ENCODE data around the gene NOC2L. TPM values are rescaled to one million over a fixed set of nuclear protein-coding genes. Genes with fewer than 3 reads are reported as not detected.
"Not testable (repeated sequence)": the region's sequence is repeated elsewhere in the genome, so short reads cannot be mapped to it uniquely, and the experiment has no call there.

NOC2L gene
- total RNA-seq, 1 donor from 2014 or later, result 69.8 TPM

DNA sequence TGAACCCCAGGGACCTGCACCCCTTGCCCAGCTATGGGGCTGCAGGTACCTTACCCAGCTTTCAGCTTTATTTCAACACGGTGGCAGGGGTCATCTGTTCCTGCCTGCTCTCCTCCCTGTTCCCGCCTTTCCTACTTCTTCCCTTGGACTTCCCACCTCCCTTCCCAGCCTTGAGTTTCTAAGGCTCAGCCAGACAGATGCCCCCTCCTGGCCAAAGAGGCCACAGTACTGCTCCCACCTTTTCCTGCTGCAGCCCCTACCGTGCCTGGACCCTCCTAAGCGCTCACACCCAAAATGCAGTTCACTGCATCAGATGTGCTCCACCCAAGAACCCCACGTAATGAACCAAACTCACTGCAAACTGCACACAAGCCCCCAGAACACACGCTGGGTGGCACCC is 7.7 kb downstream of the NOC2L start:
- no peaks in the 10 kb centered on the region for H3K27me3 Mint-ChIP-seq (ENCODE audit: low read depth)
- H3K9me3 Mint-ChIP-seq, result no peaks in the 10 kb centered on the region
- TF ChIP-seq, protein P1, sequence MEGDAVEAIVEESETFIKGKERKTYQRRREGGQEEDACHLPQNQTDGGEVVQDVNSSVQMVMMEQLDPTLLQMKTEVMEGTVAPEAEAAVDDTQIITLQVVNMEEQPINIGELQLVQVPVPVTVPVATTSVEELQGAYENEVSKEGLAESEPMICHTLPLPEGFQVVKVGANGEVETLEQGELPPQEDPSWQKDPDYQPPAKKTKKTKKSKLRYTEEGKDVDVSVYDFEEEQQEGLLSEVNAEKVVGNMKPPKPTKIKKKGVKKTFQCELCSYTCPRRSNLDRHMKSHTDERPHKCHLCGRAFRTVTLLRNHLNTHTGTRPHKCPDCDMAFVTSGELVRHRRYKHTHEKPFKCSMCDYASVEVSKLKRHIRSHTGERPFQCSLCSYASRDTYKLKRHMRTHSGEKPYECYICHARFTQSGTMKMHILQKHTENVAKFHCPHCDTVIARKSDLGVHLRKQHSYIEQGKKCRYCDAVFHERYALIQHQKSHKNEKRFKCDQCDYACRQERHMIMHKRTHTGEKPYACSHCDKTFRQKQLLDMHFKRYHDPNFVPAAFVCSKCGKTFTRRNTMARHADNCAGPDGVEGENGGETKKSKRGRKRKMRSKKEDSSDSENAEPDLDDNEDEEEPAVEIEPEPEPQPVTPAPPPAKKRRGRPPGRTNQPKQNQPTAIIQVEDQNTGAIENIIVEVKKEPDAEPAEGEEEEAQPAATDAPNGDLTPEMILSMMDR (IDR thresholded peaks at IDR 0.05; ENCODE audit: unreplicated experiment), result no peak
- no peak overlapping the region for H3K27ac Mint-ChIP-seq
- H3K36me3 Mint-ChIP-seq, result peaks cover 50% of the 10 kb centered on the region
- H3K4me1 Mint-ChIP-seq, result no peaks in the 10 kb centered on the region
- no peak overlapping the region for H3K4me3 Mint-ChIP-seq
- DNase-seq (ENCODE audit: low spot score in 2 of 2, unreplicated experiment in 2 of 2), result no peak

DNA sequence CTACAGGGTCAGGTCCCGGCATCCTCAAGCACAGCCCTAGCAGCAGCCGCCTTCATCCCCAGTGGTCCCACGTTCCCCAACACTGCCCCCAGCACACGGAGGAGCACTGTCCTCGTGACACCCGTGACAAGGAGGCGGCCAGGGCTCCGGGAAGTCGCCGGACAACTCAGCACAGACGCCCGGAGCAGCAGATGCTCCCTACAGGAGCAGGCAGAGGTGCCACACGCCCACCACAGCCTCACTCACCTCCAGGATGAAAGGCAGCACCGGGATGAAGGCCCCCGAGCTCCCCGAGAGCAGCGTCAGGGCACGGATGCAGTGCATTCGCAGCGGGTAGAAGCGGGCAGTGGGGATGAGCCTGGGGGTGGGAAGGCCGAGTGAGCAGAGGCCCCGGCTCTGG is 8.2 kb downstream of the NOC2L start:
- H3K27ac Mint-ChIP-seq, result no peak overlapping the region
- peaks cover 51% of the 10 kb centered on the region for H3K36me3 Mint-ChIP-seq
- TF ChIP-seq, protein P1 (IDR thresholded peaks at IDR 0.05; ENCODE audit: unreplicated experiment), result no peak
- DNase-seq (ENCODE audit: low spot score in 2 of 2, unreplicated experiment in 2 of 2), result no peak
- no peaks in the 10 kb centered on the region for H3K4me1 Mint-ChIP-seq
- no peaks in the 10 kb centered on the region for H3K27me3 Mint-ChIP-seq (ENCODE audit: low read depth)
- no peak overlapping the region for H3K4me3 Mint-ChIP-seq
- no peaks in the 10 kb centered on the region for H3K9me3 Mint-ChIP-seq

DNA sequence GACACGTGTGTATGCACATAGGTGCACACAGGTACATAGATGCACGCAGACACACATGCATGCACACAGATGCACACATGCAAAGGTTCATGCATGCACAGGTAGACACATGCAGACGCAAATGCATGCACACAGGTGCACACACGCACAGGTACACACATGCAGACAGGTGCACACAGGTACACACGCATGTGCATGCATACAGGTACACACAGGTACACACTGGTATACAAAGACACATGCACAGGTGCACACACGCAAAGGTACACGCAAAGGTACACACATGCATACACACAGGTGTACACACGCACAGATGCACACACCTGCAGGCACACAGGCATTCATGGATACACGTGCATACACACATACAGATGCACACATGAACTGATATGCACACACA is 8.8 kb downstream of the NOC2L start:
- peaks cover 54% of the 10 kb centered on the region for H3K36me3 Mint-ChIP-seq
- TF ChIP-seq, protein P1 (IDR thresholded peaks at IDR 0.05; ENCODE audit: unreplicated experiment), result no peak

DNA sequence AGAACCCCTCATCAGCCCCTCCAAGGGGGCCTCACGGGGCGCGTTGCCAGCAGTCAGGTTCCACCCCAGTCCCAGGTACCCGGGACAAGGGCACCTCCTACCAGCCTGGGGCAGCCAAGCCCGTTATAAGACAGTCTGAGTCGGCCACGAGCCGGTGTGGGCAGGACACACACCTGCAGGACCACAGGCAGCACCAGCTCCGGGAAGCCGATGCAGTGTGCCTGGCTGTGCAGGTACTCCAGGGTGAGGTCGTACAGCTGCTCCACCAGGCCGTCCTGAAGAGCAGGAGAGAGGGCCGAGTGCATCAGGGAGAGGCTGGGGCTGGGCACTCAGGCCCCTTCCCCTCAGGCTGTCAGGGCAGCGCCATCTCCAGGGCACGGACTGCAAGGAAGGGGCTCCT is 11.1 kb downstream of the NOC2L start:
- no peaks in the 10 kb centered on the region for H3K9me3 Mint-ChIP-seq
- no peak for DNase-seq (ENCODE audit: low spot score in 2 of 2, unreplicated experiment in 2 of 2)
- H3K27me3 Mint-ChIP-seq (ENCODE audit: low read depth), result no peaks in the 10 kb centered on the region
- TF ChIP-seq, protein P1 (IDR thresholded peaks at IDR 0.05; ENCODE audit: unreplicated experiment), result no peak
- no peak overlapping the region for H3K4me3 Mint-ChIP-seq
- H3K36me3 Mint-ChIP-seq, result peaks cover 40% of the 10 kb centered on the region
- H3K27ac Mint-ChIP-seq, result no peak overlapping the region
- H3K4me1 Mint-ChIP-seq, result peaks cover 25% of the 10 kb centered on the region

More for the DNA sequence above, 8.8 kb downstream of the NOC2L start:
- Mint-ChIP-seq H3K4me3 (no peak overlapping the region), H3K9me3 (no peaks in the 10 kb centered on the region), H3K4me1 (peaks cover 5% of the 10 kb centered on the region), H3K27me3 (ENCODE audit: low read depth) (no peaks in the 10 kb centered on the region), H3K27ac (no peak overlapping the region)
- no peak for DNase-seq (ENCODE audit: low spot score in 2 of 2, unreplicated experiment in 2 of 2)

DNA sequence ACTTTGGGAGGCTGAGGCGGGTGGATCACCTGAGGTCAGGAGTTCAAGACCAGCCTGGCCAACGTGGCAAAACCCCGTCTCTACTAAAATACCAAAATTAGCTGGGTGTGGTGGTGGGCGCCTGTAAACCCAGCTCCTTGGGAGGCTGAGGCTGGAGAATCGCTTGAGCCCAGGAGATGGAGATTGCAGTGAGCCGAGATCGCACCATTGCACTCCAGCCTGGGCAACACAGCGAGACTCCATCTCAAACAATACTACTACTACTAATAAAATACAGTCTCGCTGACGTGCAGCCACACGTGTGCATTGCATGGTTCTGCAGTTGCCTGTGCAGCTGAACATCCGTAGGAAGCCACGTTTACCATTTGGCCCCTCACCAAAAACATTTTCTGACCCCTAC is 12.2 kb downstream of the NOC2L start:
- peaks cover 37% of the 10 kb centered on the region for H3K36me3 Mint-ChIP-seq
- H3K27me3 Mint-ChIP-seq (ENCODE audit: low read depth), result not testable (repeated sequence)

DNA sequence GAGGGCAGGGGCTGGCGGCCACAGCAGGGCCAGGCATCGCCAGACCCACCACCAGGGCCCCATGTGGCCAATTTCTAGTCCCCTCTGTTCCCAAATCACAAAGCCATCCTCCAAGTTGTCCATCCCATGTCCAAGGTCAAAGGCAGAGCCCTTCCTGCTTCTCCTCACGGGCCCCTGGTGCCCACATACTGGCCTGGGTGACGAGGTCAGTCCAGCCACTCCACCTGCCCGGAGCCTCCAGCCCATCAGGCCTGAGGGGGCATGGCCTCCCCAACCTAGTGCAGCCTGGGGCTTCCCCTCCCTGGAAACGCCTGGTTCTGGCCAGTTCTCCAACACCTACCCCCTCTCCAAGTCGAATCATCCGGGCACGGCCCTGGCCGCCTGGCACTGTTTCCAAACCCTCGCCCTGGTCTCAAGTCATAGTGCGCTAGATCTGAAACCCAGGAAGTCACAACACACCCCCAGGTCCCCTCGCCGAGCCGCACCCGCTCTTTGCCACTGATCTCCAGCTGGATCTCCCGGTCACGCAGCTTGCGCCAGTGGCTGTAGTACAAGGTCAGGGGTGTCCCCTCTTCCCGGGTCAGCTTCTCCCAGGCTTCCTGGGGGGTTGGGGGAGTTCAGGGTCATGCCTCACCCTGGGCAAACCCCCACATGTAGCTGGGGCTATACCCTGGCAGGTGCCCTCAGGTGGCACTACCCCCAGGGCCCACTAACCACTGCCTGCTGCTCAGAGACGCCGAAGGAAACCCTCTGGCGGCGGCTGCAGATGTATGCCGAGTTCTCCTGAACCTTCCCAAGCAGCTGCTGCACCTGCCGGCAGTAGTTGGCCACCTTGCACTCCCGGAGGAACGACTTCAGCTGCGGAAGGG is 13.1 kb downstream of the NOC2L start:
- TF ChIP-seq, protein P1 (IDR thresholded peaks at IDR 0.05; ENCODE audit: unreplicated experiment), result no peak
- no peak for DNase-seq (ENCODE audit: low spot score in 2 of 2, unreplicated experiment in 2 of 2)
- peaks cover 30% of the 10 kb centered on the region for H3K4me1 Mint-ChIP-seq
- H3K4me3 Mint-ChIP-seq, result no peak overlapping the region
- no peaks in the 10 kb centered on the region for H3K27me3 Mint-ChIP-seq (ENCODE audit: low read depth)
- no peaks in the 10 kb centered on the region for H3K9me3 Mint-ChIP-seq
- peaks cover 31% of the 10 kb centered on the region for H3K36me3 Mint-ChIP-seq
- no peak overlapping the region for H3K27ac Mint-ChIP-seq

More for the DNA sequence above, 12.2 kb downstream of the NOC2L start:
- H3K9me3 Mint-ChIP-seq; H3K4me3 Mint-ChIP-seq; H3K27ac Mint-ChIP-seq; DNase-seq (ENCODE audit: low spot score in 2 of 2, unreplicated experiment in 2 of 2): not testable (repeated sequence)
- peaks cover 26% of the 10 kb centered on the region for H3K4me1 Mint-ChIP-seq

Measured in mesothelial cell of epicardium (in vitro differentiated cells).